HepG2 (cell line): Measurements from ENCODE around the gene FHIT. TPM values are rescaled to one million over a fixed set of nuclear protein-coding genes. Genes with fewer than 3 reads are reported as not detected.

ENCODE experiments used
- ATAC-seq: fragments of 200-7000 bp; cut with Tn5 transposase; 3 replicates; pipeline ENCODE4 v1.9.1; 2020; ENCODE audit warnings: mild to moderate bottlenecking, moderate library complexity
- BruUV-seq: library from RNA; stranded (reverse); fragments of 400-500 nt; replicated peaks from 2 replicates; lab custom pipeline; 2021; lab: Mats Ljungman, UMichigan
- CTCF ChIA-PET: fragments of 300-600 bp; formaldehyde crosslinking; extraction: SDS; loops from one replicate; lab custom pipeline; 2021; ENCODE audit warnings: low total read pairs, inconsistent platforms, low intra/inter-chr PET ratio; lab: Yijun Ruan, JAX
- POLR2A ChIA-PET: fragments of 350-600 bp; sonication (Branson Sonifier 250); formaldehyde crosslinking; loops from one replicate; lab custom pipeline; 2020; ENCODE audit warnings: antibody characterized with exemption, inconsistent platforms; lab: Yijun Ruan, JAX
- DNase-seq: peaks from one replicate; pipeline ENCODE4 v3.0.0-alpha.2; 2015; ENCODE audit warnings: low spot score
- FAIRE-seq: peaks from 3 replicates; lab custom pipeline; 2011; peaks lifted over from hg19 to GRCh38; lab: Jason Lieb, UNC
- H2AFZ ChIP-seq: one replicate; pipeline ENCODE4 v1.6.1; 2011; ENCODE audit warnings: low read length, inconsistent platforms
- H3K27ac ChIP-seq: fragments of 300-600 bp; 3 replicates; pipeline ENCODE4 v1.8.0; 2011; ENCODE audit warnings: mixed run types, mild to moderate bottlenecking, mixed read lengths, low read length, inconsistent platforms; ENCODE audit not compliant: insufficient read depth; ENCODE audit errors: extremely low read length
- H3K27me3 ChIP-seq, 2 experiments: fragments of 200-600 bp in 1 of 2; 2 replicates in 1 of 2; 3 replicates in 1 of 2; pipeline versions ENCODE4 v1.6.0 to v1.8.0; 2011; ENCODE audit warnings: low read length in 2 of 2, mild to moderate bottlenecking in 2 of 2, moderate library complexity in 2 of 2, inconsistent platforms in 1 of 2; ENCODE audit not compliant: insufficient read depth in 2 of 2, control insufficient read depth in 1 of 2
- H3K36me3 ChIP-seq, 2 experiments: fragments of 200-600 bp in 1 of 2; replicated peaks in 1 of 2; 2 replicates in 1 of 2; 3 replicates in 1 of 2; pipeline versions ENCODE4 v1.5.1 to v1.8.0; 2011; ENCODE audit warnings: low read length in 2 of 2, inconsistent platforms in 1 of 2; ENCODE audit not compliant: insufficient read depth in 2 of 2, control insufficient read depth in 1 of 2
- H3K4me1 ChIP-seq: 2 replicates; pipeline ENCODE4 v1.5.1; 2012; ENCODE audit warnings: low read length, inconsistent platforms; ENCODE audit not compliant: insufficient read depth
- H3K4me2 ChIP-seq: 2 replicates; pipeline ENCODE4 v1.6.0; 2011; ENCODE audit warnings: low read depth, low read length, inconsistent platforms
- H3K4me3 ChIP-seq, 3 experiments: fragments of 200-600 bp in 1 of 3; sonication (generic), shearing (Covaris generic) in 1 of 3; replicated peaks in 1 of 3; 2 replicates each; pipeline ENCODE4 v1.5.1; 2011 to 2016; ENCODE audit warnings: low read length in 3 of 3, inconsistent platforms in 2 of 3, low read depth in 2 of 3, mild to moderate bottlenecking in 2 of 3, control low read depth in 1 of 3, mixed read lengths in 1 of 3; ENCODE audit not compliant: insufficient read depth in 1 of 3
- H3K79me2 ChIP-seq: one replicate; pipeline ENCODE4 v1.6.1; 2011; ENCODE audit warnings: low read length, inconsistent platforms; ENCODE audit not compliant: insufficient read depth
- H3K9ac ChIP-seq: 2 replicates; pipeline ENCODE4 v1.6.0; 2011; ENCODE audit warnings: mild to moderate bottlenecking, low read depth, low read length, inconsistent platforms; ENCODE audit not compliant: insufficient read depth
- H3K9me3 ChIP-seq: 2 replicates; pipeline ENCODE4 v1.5.1; 2012; ENCODE audit warnings: mild to moderate bottlenecking, low read length
- H4K20me1 ChIP-seq: 2 replicates; pipeline ENCODE4 v1.6.0; 2011; ENCODE audit warnings: inconsistent platforms, mild to moderate bottlenecking, low read length, moderate library complexity; ENCODE audit not compliant: insufficient read depth
- CAMTA2 ChIP-seq: sonication (generic); formaldehyde crosslinking; IDR thresholded peaks from 2 replicates; pipeline ENCODE4 v1.4.0; 2020; ENCODE audit warnings: mild to moderate bottlenecking, missing genetic modification reagents, borderline replicate concordance
- CHD2 ChIP-seq: IDR thresholded peaks from 2 replicates; pipeline ENCODE4 v1.6.1; 2011; ENCODE audit warnings: low read depth, low read length, improper control_type of control experiment
- CREB1 ChIP-seq, 2 experiments: fragments of 450-650 bp in 1 of 2; IDR thresholded peaks; 2 replicates each; pipeline ENCODE4 v1.6.1; 2016 to 2017; ENCODE audit warnings: control low read depth in 1 of 2, mild to moderate bottlenecking in 1 of 2, missing compliant biosample characterization in 1 of 2, missing genetic modification characterization in 1 of 2
- GPN1 ChIP-seq: sonication (generic); formaldehyde crosslinking; IDR thresholded peaks from 2 replicates; pipeline ENCODE4 v1.5.1; 2020; ENCODE audit warnings: missing genetic modification reagents, borderline replicate concordance
- HNRNPH1 ChIP-seq: fragments of 200-400 bp; formaldehyde crosslinking; optimal IDR thresholded peaks from 2 replicates; pipeline ENCODE3; 2017; ENCODE audit warnings: mild to moderate bottlenecking, low read depth, low read length
- KAT7 ChIP-seq: IDR thresholded peaks from 2 replicates; pipeline ENCODE4 v1.6.1; 2018; ENCODE audit warnings: borderline replicate concordance, missing compliant biosample characterization
- NFE2 ChIP-seq: sonication (generic); formaldehyde crosslinking; IDR thresholded peaks from 2 replicates; pipeline ENCODE4 v1.4.0; 2020; ENCODE audit warnings: missing genetic modification reagents
- NR2F1 ChIP-seq, 2 experiments: fragments of 450-650 bp in 1 of 2; formaldehyde crosslinking in 1 of 2; IDR thresholded peaks; 2 replicates each; pipeline versions ENCODE4 v1.5.0 to v1.6.1; 2016 to 2020; ENCODE audit warnings: mild to moderate bottlenecking in 1 of 2, missing compliant biosample characterization in 1 of 2, missing genetic modification reagents in 1 of 2, moderate library complexity in 1 of 2
- NR3C1 ChIP-seq: sonication (generic); formaldehyde crosslinking; IDR thresholded peaks from 2 replicates; pipeline ENCODE4 v1.4.0; 2020; ENCODE audit warnings: missing genetic modification reagents
- SMAD9 ChIP-seq: sonication (generic); formaldehyde crosslinking; IDR thresholded peaks from 2 replicates; pipeline ENCODE4 v1.5.1; 2020; ENCODE audit warnings: mild to moderate bottlenecking, missing genetic modification reagents
- U2AF2 ChIP-seq: fragments of 200-400 bp; formaldehyde crosslinking; IDR thresholded peaks from 2 replicates; pipeline ENCODE4 v1.6.1; 2017; ENCODE audit warnings: low read depth, mild to moderate bottlenecking, low read length
- ZNF253 ChIP-seq: sonication (generic); formaldehyde crosslinking; IDR thresholded peaks from 2 replicates; pipeline ENCODE4 v1.8.0; 2022; ENCODE audit warnings: mild to moderate bottlenecking, missing genetic modification reagents, borderline replicate concordance
- ZNF503 ChIP-seq: sonication (generic); formaldehyde crosslinking; IDR thresholded peaks from 2 replicates; pipeline ENCODE4 v1.4.0; 2020; ENCODE audit warnings: missing genetic modification reagents
- ZNF768 ChIP-seq: sonication (generic); formaldehyde crosslinking; IDR thresholded peaks from 2 replicates; pipeline ENCODE4 v1.4.0; 2020; ENCODE audit warnings: missing genetic modification reagents
- ZNF776 ChIP-seq: sonication (generic); formaldehyde crosslinking; IDR thresholded peaks from 2 replicates; pipeline ENCODE4 v1.4.0; 2020; ENCODE audit warnings: mild to moderate bottlenecking, missing genetic modification reagents
- WGBS: methylation state at CpG from one replicate; pipeline ENCODE4 v1.1.6; 2017; ENCODE audit warnings: low lambda C conversion rate; 5-methylcytosine and 5-hydroxymethylcytosine counted together
- in situ Hi-C: cut with HindIII; loops from 2 replicates; pipeline ENCODE4 v1.10.0; 2017; ENCODE audit warnings: low pct_unique_long_range_greater_than_20kb; ENCODE audit not compliant: extremely low pct_ligation_motif_present
- intact Hi-C: fragments of 100-400 bp; cut with micrococcal nuclease; formaldehyde crosslinking; loops from one replicate; pipeline ENCODE4 v1.10.0; 2022; ENCODE audit not compliant: unreplicated experiment
- polyA plus RNA-seq, 8 experiments: library from polyadenylated mRNA; depleted of rRNA in 3 of 8; stranded (reverse) in 7 of 8; unstranded in 1 of 8; fragments of >200 nt; fragmentation: Illumina TruSeq in 4 of 8; extraction: Trizol in 4 of 8; gene quantifications; 2 replicates each; pipeline versions ENCODE4 v1.2.1 to v1.2.3, GENCODE V29; 2011 to 2016; ENCODE audit warnings: low read depth in 4 of 8, missing spikeins in 1 of 8, mixed read lengths in 1 of 8; ENCODE audit not compliant: insufficient read depth in 1 of 8
- total RNA-seq, 5 experiments: library from RNA; depleted of rRNA; stranded (reverse); fragments of >200 nt; fragmentation: Illumina TruSeq; extraction: Trizol; gene quantifications; 2 replicates each; pipeline ENCODE4 v1.2.3, GENCODE V29; 2016; ENCODE audit warnings: low read depth in 1 of 5

The FHIT gene
- total and polyA plus RNA-seq, 2 of the 13 experiments (the other 11 are each of a cell fraction or from before 2014, with no cell fraction given): 4.0 to 4.6 TPM

- Histone ChIP-seq H3K4me3 (no peak overlapping the region), H3K27me3 (no peaks in the 10 kb centered on the region), H3K27ac (no peak overlapping the region), H3K4me1 (no peaks in the 10 kb centered on the region), H4K20me1 (no peaks in the 10 kb centered on the region), H3K36me3 (no peaks in the 10 kb centered on the region), H3K79me2 (no peaks in the 10 kb centered on the region), H3K9me3 (no peaks in the 10 kb centered on the region), H3K4me2 (no peak overlapping the region), H3K9ac (no peak overlapping the region), H2AFZ (no peak overlapping the region)
- ChIA-PET CTCF (no interaction called here), POLR2A (no interaction called here)
- in situ Hi-C loops (no loop called here), intact Hi-C loops (no loop called here)
- no peak for DNase-seq
- no TSS peak for BruUV-seq
- WGBS: 66% methylated on average over 5 of the region's 6 CpGs
- TF ChIP-seq NFE2 (CRISPR knock-in tag): no peak
- no peak for TF ChIP-seq NR2F1 (CRISPR knock-in tag; IDR thresholded peaks at IDR 0.05)
- no peak for TF ChIP-seq ZNF253 (CRISPR knock-in tag)
- no peak for FAIRE-seq
- ATAC-seq: no peak
These were observed 424.7 kb downstream of the FHIT start for GRCh38 chr3:60826511-60826910.

- POLR2A ChIA-PET: no interaction called here
- no peak for ATAC-seq
- DNase-seq: no peak
- no peaks in the 10 kb centered on the region for H3K36me3 ChIP-seq
- H3K9ac ChIP-seq: no peak overlapping the region
- no peaks in the 10 kb centered on the region for H3K4me1 ChIP-seq
- 0% methylated on average over 1 of the region's 2 CpGs for WGBS
- no peak for TF ChIP-seq NR3C1 (CRISPR knock-in tag)
- TF ChIP-seq ZNF768: no peak
- TF ChIP-seq U2AF2: no peak
- TF ChIP-seq ZNF503 (CRISPR knock-in tag): no peak
- no peak for TF ChIP-seq ZNF776 (CRISPR knock-in tag)
- TF ChIP-seq CHD2: no peak
- TF ChIP-seq CREB1 (IDR thresholded peaks at IDR 0.05): no peak
- TF ChIP-seq CREB1 (CRISPR knock-in tag; IDR thresholded peaks at IDR 0.05): no peak
- no peak for TF ChIP-seq GPN1
- no peak for TF ChIP-seq CAMTA2 (CRISPR knock-in tag)
- TF ChIP-seq KAT7: no peak
- TF ChIP-seq HNRNPH1: no peak
- TF ChIP-seq SMAD9: no peak
- intact Hi-C loops (no loop called here), in situ Hi-C loops (no loop called here)
- BruUV-seq: no TSS peak
- FAIRE-seq: no peak
- 0 out of 2 replicates have a peak, but pooled peaks cover 5% of the 10 kb centered on the region for H3K9me3 ChIP-seq
- CTCF ChIA-PET: no interaction called here
- H3K27ac ChIP-seq: no peak overlapping the region
- no peaks in the 10 kb centered on the region for H3K27me3 ChIP-seq
- H3K79me2 ChIP-seq: no peaks in the 10 kb centered on the region
- H3K4me3 ChIP-seq: no peak overlapping the region
- H4K20me1 ChIP-seq: no peaks in the 10 kb centered on the region
- H2AFZ ChIP-seq: no peak overlapping the region
- H3K4me2 ChIP-seq: no peak overlapping the region
These were observed 438.8 kb downstream of the FHIT start for GRCh38 chr3:60812502-60812901.
